SK-N-MC (cell line): ENCODE results near the gene ZNF205.

Experiments
- EZH2 ChIP-seq: fragments of 200-600 bp; sonication (generic); IDR thresholded peaks from one replicate; pipeline ENCODE4 v1.6.1; 2017; ENCODE audit warnings: antibody characterized with exemption
- POLR2AphosphoS5 ChIP-seq: IDR thresholded peaks from 2 replicates; pipeline ENCODE4 v1.6.1; 2012; ENCODE audit warnings: mild to moderate bottlenecking, low read depth, low read length, borderline replicate concordance

DNA sequence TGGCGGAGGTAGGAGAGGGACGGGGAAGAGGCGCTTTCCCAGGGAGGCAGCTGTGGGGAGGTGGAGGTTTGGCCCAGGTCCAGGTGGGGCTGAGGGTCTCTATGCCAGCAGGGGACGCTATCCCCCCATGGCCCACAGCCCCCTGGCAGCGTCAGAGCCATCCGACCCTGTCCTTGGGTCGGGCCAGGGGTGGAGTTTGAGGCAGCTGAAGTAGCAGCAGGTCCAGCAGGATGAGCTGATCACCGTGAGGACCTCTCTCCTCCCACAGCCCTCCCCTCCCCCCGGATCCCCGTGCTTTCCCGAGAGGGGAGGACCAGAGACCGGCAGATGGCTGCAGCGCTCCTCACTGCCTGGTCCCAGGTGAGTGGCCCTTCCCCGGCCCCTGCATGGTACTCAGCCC, 3.2 kb downstream of the ZNF205 start:
- TF ChIP-seq EZH2 (no peak), POLR2AphosphoS5 (no peak)
